Measurements from ENCODE around the gene NHLH1.

The NHLH1 gene

DNA sequence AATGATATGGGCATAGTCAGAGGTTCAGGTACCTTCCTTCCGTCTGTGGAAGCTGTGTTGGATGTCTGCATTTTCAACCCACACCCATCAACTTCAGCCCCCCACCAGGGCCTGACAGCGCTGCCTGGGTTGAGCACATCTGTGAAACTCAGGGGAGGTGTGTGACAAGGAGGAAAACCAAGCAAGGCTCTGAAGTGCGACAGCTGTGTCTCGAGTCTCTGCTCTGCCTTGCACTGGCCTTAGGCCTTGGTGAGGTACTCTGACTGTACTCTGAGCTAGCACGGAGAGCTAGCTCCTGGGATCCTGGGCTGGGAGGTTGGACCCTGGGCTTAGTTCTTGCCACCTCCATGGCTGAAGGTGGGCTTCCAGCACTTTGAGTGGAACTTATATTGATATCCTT is 42.6 kb downstream of the NHLH1 start:
- Histone ChIP-seq H3K4me2 (no peak overlapping the region), H3K4me3 (IDR thresholded peaks at IDR 0.05; ENCODE audit: insufficient read depth, low read depth, low read length) (no peak overlapping the region), H3K27ac (no peak overlapping the region), H3K36me3 (ENCODE audit: insufficient read depth) (no peaks in the 10 kb centered on the region), H4K20me1 (ENCODE audit: insufficient read depth) (no peaks in the 10 kb centered on the region), H3K27me3 (ENCODE audit: insufficient read depth, low read depth) (no peaks in the 10 kb centered on the region), H2AFZ (ENCODE audit: low read depth) (no peak overlapping the region), H3K79me2 (ENCODE audit: insufficient read depth, low read depth) (no peaks in the 10 kb centered on the region), H3K9ac (no peak overlapping the region), H3K4me1 (ENCODE audit: low read depth, poor library complexity, severe bottlenecking) (no peaks in the 10 kb centered on the region)
- TF ChIP-seq, protein P1, sequence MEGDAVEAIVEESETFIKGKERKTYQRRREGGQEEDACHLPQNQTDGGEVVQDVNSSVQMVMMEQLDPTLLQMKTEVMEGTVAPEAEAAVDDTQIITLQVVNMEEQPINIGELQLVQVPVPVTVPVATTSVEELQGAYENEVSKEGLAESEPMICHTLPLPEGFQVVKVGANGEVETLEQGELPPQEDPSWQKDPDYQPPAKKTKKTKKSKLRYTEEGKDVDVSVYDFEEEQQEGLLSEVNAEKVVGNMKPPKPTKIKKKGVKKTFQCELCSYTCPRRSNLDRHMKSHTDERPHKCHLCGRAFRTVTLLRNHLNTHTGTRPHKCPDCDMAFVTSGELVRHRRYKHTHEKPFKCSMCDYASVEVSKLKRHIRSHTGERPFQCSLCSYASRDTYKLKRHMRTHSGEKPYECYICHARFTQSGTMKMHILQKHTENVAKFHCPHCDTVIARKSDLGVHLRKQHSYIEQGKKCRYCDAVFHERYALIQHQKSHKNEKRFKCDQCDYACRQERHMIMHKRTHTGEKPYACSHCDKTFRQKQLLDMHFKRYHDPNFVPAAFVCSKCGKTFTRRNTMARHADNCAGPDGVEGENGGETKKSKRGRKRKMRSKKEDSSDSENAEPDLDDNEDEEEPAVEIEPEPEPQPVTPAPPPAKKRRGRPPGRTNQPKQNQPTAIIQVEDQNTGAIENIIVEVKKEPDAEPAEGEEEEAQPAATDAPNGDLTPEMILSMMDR (conservative IDR thresholded peaks at IDR 0.05; ENCODE audit: low read depth, low read length), result no peak

DNA sequence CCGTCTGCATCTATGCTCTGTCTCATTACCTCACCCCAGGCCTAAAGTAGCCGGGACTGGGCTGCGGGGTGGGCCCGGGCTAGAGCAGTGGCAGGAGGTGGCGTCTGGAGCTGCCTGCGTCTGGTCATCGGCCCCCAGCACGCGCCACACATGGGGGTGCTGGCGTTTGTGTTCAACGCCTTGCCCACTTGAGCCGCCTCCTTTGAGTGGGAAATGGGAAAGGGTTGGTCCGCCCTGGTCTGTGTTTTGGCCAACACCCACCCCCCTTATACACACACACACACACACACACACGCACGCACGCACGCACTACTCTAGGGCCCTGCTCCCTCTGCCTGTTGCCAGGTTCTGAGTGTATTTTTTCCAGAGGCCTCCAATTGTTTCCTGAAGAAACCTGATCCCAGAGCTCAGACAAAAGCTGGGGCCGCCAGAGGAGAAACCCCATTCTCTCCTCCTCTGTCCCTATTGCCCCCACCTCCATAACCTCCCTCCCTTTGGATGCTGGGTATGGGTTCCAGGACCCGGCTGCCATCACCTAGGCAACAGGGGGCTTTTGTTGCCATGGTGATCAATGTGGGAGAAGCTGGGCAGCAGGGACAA is 43.6 kb downstream of the NHLH1 start:
- Histone ChIP-seq H3K4me3 (IDR thresholded peaks at IDR 0.05; ENCODE audit: insufficient read depth, low read depth, low read length) (no peak overlapping the region), H2AFZ (ENCODE audit: low read depth) (no peak overlapping the region), H4K20me1 (ENCODE audit: insufficient read depth) (no peaks in the 10 kb centered on the region), H3K4me2 (no peak overlapping the region), H3K36me3 (ENCODE audit: insufficient read depth) (no peaks in the 10 kb centered on the region), H3K9ac (no peak overlapping the region), H3K4me1 (ENCODE audit: low read depth, poor library complexity, severe bottlenecking) (no peaks in the 10 kb centered on the region), H3K27me3 (ENCODE audit: insufficient read depth, low read depth) (no peaks in the 10 kb centered on the region; the same call in 1 of the 2 replicates), H3K79me2 (ENCODE audit: insufficient read depth, low read depth) (no peaks in the 10 kb centered on the region), H3K27ac (no peak overlapping the region)
- TF ChIP-seq, protein P1 (conservative IDR thresholded peaks at IDR 0.05; ENCODE audit: low read depth, low read length), result no peak

DNA sequence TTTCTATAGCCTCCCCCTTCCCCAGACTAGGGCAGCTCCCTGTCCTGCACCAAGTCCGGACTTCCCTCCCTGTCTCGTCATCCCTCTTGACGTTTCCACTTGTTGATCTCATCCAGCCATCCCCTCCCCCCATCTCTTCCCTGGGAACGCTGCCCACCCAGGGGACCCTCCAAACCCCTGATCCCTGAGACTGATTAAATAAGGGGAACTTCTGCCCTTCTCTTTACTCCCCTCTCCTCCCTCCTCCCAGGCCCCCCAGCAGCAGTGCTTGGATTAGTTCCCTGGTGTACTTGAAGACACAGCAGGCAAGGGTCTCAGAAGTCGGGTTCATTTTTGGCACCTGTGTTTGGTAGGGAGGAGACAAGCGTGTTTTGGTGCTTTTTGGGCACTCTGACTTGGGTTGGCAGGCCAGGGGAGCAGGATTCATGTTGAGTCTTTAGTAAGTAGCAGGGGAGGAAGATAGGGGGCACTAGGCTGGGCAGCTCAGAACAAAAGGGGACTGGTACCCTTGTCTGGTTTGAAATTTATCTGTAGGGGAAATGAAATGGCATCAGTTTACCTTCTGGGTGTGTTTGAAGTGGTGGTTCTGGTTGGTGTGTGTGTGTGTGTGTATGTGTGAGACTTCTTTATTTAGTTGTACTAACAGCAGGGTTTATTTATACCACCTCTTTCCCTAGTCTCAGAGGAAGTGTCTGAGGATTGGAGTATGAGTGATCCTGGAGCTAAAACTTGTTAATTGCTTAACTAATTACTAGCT is 44.6 kb downstream of the NHLH1 start:
- Histone ChIP-seq H3K9ac (no peak overlapping the region), H4K20me1 (ENCODE audit: insufficient read depth) (no peaks in the 10 kb centered on the region), H3K4me2 (no peak overlapping the region), H3K27ac (no peak overlapping the region), H2AFZ (ENCODE audit: low read depth) (no peak overlapping the region), H3K27me3 (ENCODE audit: insufficient read depth, low read depth) (no peaks in the 10 kb centered on the region; the same call in 1 of the 2 replicates), H3K79me2 (ENCODE audit: insufficient read depth, low read depth) (no peaks in the 10 kb centered on the region), H3K36me3 (ENCODE audit: insufficient read depth) (no peaks in the 10 kb centered on the region), H3K4me1 (ENCODE audit: low read depth, poor library complexity, severe bottlenecking) (no peaks in the 10 kb centered on the region), H3K4me3 (IDR thresholded peaks at IDR 0.05; ENCODE audit: insufficient read depth, low read depth, low read length) (no peak overlapping the region)
- TF ChIP-seq, protein P1 (conservative IDR thresholded peaks at IDR 0.05; ENCODE audit: low read depth, low read length), result no peak

DNA sequence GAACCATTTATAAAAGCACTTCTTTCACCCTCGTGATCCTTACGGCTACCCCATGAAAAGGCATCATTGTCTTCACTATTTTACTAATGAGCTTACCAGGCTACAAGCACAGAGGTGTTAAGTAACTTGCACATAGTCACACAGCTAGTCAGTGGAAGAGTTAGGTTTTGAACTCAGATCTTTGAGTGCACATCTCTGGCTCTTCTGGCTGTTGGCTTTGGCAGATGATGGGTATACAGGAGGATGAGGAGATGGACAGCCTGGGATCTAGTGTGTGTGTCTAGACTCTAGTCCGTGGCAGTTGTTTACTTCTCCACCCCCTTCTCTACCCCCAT is 45.1 kb downstream of the NHLH1 start:
- TF ChIP-seq, protein P1 (conservative IDR thresholded peaks at IDR 0.05; ENCODE audit: low read depth, low read length), result no peak
- Histone ChIP-seq H3K79me2 (ENCODE audit: insufficient read depth, low read depth) (no peaks in the 10 kb centered on the region), H3K4me3 (IDR thresholded peaks at IDR 0.05; ENCODE audit: insufficient read depth, low read depth, low read length) (no peak overlapping the region), H3K4me2 (no peak overlapping the region), H2AFZ (ENCODE audit: low read depth) (no peak overlapping the region), H4K20me1 (ENCODE audit: insufficient read depth) (no peaks in the 10 kb centered on the region), H3K4me1 (ENCODE audit: low read depth, poor library complexity, severe bottlenecking) (no peaks in the 10 kb centered on the region), H3K27me3 (ENCODE audit: insufficient read depth, low read depth) (peaks cover 4% of the 10 kb centered on the region; the same call in 1 of the 2 replicates), H3K9ac (no peak overlapping the region), H3K36me3 (ENCODE audit: insufficient read depth) (no peaks in the 10 kb centered on the region), H3K27ac (no peak overlapping the region)

Measured in KMS-11 (cell line).